Measurements from ENCODE around the gene RARA. TPM values are rescaled to one million over a fixed set of nuclear protein-coding genes. Genes with fewer than 3 reads are reported as not detected.

RARA gene
- total and polyA plus RNA-seq, 12 donors, result 4.7 to 58.2 (median 33.0) TPM

GRCh38 chr17:40361063-40361924 lies 52.3 kb downstream of the RARA start:
- intact Hi-C loops (cut with DNase I), result loop anchor here (5.0 to 10.0 kb wide), 2 partner anchors 51 to 174 kb away; no protein-coding TSS in a partner anchor
- 58 to 63% (median 60%) methylated on average over 26 to 32 of the region's 32 CpGs for WGBS, 4 donors
- peaks cover 0 to 3% of the 10 kb centered on the region in 2 donors for H3K36me3 ChIP-seq (replicated peaks in 1 of 2)

DNA sequence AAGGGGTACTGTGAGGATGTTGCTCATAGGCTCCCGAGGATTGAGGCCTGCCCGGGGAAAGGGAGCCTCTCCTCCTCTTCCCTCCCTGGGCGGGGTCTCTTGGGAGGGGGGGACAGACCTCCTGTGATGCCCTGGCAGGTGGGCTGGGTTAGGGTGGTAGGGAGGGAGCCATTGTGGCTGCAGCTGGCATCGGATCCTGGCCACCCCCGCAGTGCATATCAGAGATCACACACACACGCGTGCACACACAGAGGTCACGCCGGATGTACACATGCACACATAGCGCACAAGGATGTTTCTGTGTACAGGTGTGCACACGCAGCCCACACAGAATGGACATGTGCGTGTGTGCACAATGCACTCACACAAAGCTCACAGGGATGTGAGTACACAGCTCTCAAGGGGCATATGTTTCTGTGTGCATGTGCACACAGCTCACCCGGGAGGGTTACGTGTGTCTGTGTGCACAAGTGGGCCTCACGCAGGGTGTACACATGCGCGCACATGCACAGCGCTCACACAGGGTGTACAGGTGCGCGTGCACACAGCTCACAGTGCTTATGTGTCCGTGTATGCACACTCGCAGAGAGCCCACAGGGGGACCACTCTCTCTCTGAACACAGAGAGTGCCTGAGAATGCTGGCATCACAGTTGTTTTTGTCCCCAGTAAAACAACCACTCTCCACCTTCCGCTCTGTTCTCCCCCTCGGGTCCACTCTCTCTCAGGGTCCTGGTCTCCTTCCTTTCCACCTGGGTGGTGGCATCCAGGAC lies 53.1 kb downstream of the RARA start:
- TF ChIP-seq POLR2A (IDR thresholded peaks at IDR 0.05) (no peak), CTCF (IDR thresholded peaks at IDR 0.05) (no peak)
- H3K27me3 ChIP-seq, result peaks cover 15% of the 10 kb centered on the region
- no peak for DNase-seq
- WGBS, 4 donors, result 34 to 67% (median 60%) methylated on average over 3 to 24 of the region's 24 CpGs
- peak overlapping the region in 1 of 4 donors; percentile 57 for H3K4me3 ChIP-seq
- no peaks in the 10 kb centered on the region for H3K36me3 ChIP-seq (replicated peaks in 1 of 2)
- intact Hi-C loops (cut with DNase I), result loop anchor here (5.0 to 10.0 kb wide), 2 partner anchors 50 to 173 kb away; no protein-coding TSS in a partner anchor
- H3K27ac ChIP-seq, result no peak overlapping the region
- peaks cover 5 to 15% of the 10 kb centered on the region in 2 donors for H3K4me1 ChIP-seq (replicated peaks in 1 of 2)
- H3K9me3 ChIP-seq (replicated peaks in 1 of 3), result no peaks in the 10 kb centered on the region

More at GRCh38 chr17:40361063-40361924, 52.3 kb downstream of the RARA start:
- TF ChIP-seq CTCF (IDR thresholded peaks at IDR 0.05) (no peak), POLR2A (IDR thresholded peaks at IDR 0.05) (no peak)
- Histone ChIP-seq H3K9me3 (replicated peaks in 1 of 3) (no peaks in the 10 kb centered on the region), H3K27ac (no peak overlapping the region), H3K4me3 (no peak overlapping the region), H3K4me1 (replicated peaks in 1 of 2) (peaks cover 5 to 15% of the 10 kb centered on the region in 2 donors), H3K27me3 (peaks cover 15% of the 10 kb centered on the region)
- no peak for DNase-seq

- Histone ChIP-seq H3K9me3 (replicated peaks in 1 of 3) (no peaks in the 10 kb centered on the region), H3K27ac (no peak overlapping the region), H3K36me3 (replicated peaks in 1 of 2) (no peaks in the 10 kb centered on the region), H3K4me1 (replicated peaks in 1 of 2) (peaks cover 5 to 15% of the 10 kb centered on the region in 2 donors), H3K27me3 (peaks cover 15% of the 10 kb centered on the region), H3K4me3 (peak overlapping the region in 1 of 4 donors; percentile 57)
- WGBS, 4 donors, result 0 to 4% (median 2%) methylated on average over 9 to 57 of the region's 58 CpGs
- peak in 6 of 7 donors; percentile 48 to 73 (median 63) for DNase-seq
- TF ChIP-seq CTCF (IDR thresholded peaks at IDR 0.05), result peak in 5 of 6 experiments; percentile 16 to 36 (median 26)
- TF ChIP-seq POLR2A (IDR thresholded peaks at IDR 0.05), result no peak
- intact Hi-C loops (cut with DNase I), result loop anchor here (5.0 to 10.0 kb wide), 2 partner anchors 50 to 172 kb away; no protein-coding TSS in a partner anchor
These were observed 53.7 kb downstream of the RARA start for GRCh38 chr17:40362696-40363110.
